Stimulated activated CD8-positive, alpha-beta memory T cell treated with anti-CD3 and anti-CD28 coated beads, Interleukin-4, amount 100 ng/mL, for 24 hours (primary cell): ENCODE data around the gene MUC6.
"Not testable (repeated sequence)": the region's sequence is repeated elsewhere in the genome, so short reads cannot be mapped to it uniquely, and the experiment has no call there.

Experiments
- DNase-seq: peaks from one replicate; pipeline ENCODE4 v3.0.0-alpha.2; 2020; ENCODE audit warnings: low read depth

MUC6 gene

GRCh38 chr11:987671-988070 is 48.8 kb downstream of the MUC6 start:
- DNase-seq, result no peak

- no peak for DNase-seq
These were observed 49.6 kb downstream of the MUC6 start for GRCh38 chr11:986952-987305.

- DNase-seq, result no peak
These were observed 50.1 kb downstream of the MUC6 start for GRCh38 chr11:986270-986951.

- DNase-seq, result no peak
These were observed 50.7 kb downstream of the MUC6 start for GRCh38 chr11:985848-986247.

GRCh38 chr11:985406-985805 is 51.1 kb downstream of the MUC6 start:
- no peak for DNase-seq

- no peak for DNase-seq
These were observed 52.0 kb downstream of the MUC6 start for GRCh38 chr11:984546-984945.

- no peak for DNase-seq
These were observed 54.8 kb downstream of the MUC6 start for GRCh38 chr11:981764-982163.

- no peak for DNase-seq
These were observed 55.8 kb downstream of the MUC6 start for GRCh38 chr11:980438-981357.

GRCh38 chr11:978781-979180 is 57.7 kb downstream of the MUC6 start:
- no peak for DNase-seq

GRCh38 chr11:977830-978720 is 58.4 kb downstream of the MUC6 start:
- no peak for DNase-seq

- no peak for DNase-seq
These were observed 59.9 kb downstream of the MUC6 start for GRCh38 chr11:976431-977160.

GRCh38 chr11:975827-976226 is 60.7 kb downstream of the MUC6 start:
- DNase-seq, result no peak

- DNase-seq, result not testable (repeated sequence)
These were observed 61.1 kb downstream of the MUC6 start for GRCh38 chr11:975376-975775.

- no peak for DNase-seq
These were observed 63.3 kb downstream of the MUC6 start for GRCh38 chr11:973237-973636.

- DNase-seq, result no peak
These were observed 63.9 kb downstream of the MUC6 start for GRCh38 chr11:972523-973211.

- no peak for DNase-seq
These were observed 64.7 kb downstream of the MUC6 start for GRCh38 chr11:971731-972365.

- DNase-seq, result no peak
These were observed 65.3 kb downstream of the MUC6 start for GRCh38 chr11:971092-971690.

GRCh38 chr11:970319-970871 is 66.1 kb downstream of the MUC6 start:
- no peak for DNase-seq

- no peak for DNase-seq
These were observed 66.8 kb downstream of the MUC6 start for GRCh38 chr11:969651-970205.

GRCh38 chr11:968822-969221 is 67.7 kb downstream of the MUC6 start:
- DNase-seq, result no peak
